ENCODE measurements around the gene GIT1. TPM values are rescaled to one million over a fixed set of nuclear protein-coding genes. Genes with fewer than 3 reads are reported as not detected.

Gene GIT1
- total and polyA plus RNA-seq, 2 of the 13 experiments (the other 11 are each of a cell fraction or from before 2014, with no cell fraction given) = 14.2 to 30.8 TPM

DNA sequence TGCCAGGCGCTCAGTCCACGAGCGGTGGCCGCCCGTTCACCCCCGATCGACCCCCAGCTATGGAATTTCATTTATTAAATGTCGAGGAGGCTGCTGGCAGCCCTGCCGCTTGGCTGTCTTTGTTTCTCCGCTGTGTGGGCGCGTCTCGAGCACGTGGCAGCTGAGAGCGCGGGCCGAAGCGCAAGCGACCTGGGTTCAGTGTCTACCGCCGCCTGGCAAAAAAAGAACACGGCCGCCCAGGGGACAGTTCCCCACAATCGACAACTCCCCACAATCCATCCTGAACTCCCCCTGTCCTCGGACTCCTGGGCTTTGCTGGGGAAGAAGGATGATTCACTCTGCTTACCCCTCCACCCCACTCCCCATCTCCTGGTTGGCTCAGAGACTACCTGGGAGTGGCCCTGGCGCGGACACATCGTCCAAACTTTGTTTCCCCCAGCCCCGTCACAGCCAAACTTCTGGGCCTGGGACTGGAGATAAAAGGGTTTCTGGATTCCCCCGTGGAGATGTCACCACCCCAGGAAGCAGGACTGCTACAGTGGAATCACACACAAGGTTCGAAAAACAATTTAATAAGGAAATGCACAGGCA is 1.8 kb upstream of the GIT1 start (continued):
- TF ChIP-seq, protein P1, sequence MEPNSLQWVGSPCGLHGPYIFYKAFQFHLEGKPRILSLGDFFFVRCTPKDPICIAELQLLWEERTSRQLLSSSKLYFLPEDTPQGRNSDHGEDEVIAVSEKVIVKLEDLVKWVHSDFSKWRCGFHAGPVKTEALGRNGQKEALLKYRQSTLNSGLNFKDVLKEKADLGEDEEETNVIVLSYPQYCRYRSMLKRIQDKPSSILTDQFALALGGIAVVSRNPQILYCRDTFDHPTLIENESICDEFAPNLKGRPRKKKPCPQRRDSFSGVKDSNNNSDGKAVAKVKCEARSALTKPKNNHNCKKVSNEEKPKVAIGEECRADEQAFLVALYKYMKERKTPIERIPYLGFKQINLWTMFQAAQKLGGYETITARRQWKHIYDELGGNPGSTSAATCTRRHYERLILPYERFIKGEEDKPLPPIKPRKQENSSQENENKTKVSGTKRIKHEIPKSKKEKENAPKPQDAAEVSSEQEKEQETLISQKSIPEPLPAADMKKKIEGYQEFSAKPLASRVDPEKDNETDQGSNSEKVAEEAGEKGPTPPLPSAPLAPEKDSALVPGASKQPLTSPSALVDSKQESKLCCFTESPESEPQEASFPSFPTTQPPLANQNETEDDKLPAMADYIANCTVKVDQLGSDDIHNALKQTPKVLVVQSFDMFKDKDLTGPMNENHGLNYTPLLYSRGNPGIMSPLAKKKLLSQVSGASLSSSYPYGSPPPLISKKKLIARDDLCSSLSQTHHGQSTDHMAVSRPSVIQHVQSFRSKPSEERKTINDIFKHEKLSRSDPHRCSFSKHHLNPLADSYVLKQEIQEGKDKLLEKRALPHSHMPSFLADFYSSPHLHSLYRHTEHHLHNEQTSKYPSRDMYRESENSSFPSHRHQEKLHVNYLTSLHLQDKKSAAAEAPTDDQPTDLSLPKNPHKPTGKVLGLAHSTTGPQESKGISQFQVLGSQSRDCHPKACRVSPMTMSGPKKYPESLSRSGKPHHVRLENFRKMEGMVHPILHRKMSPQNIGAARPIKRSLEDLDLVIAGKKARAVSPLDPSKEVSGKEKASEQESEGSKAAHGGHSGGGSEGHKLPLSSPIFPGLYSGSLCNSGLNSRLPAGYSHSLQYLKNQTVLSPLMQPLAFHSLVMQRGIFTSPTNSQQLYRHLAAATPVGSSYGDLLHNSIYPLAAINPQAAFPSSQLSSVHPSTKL (CRISPR knock-in tag; IDR thresholded peaks at IDR 0.05) = 0 out of 2 replicates have a peak, but pooled peaks have one; percentile 13
- TF ChIP-seq DMAP1 (CRISPR knock-in tag; IDR thresholded peaks at IDR 0.05) (peak; percentile 77), ZNF280B (CRISPR knock-in tag; IDR thresholded peaks at IDR 0.05; ENCODE audit: borderline replicate concordance) (no peak), KMT2B (CRISPR knock-in tag; IDR thresholded peaks at IDR 0.05) (peak; percentile 35), ZNF749 (CRISPR knock-in tag; IDR thresholded peaks at IDR 0.05; ENCODE audit: borderline replicate concordance) (0 out of 2 replicates have a peak, but pooled peaks have one; percentile 8), ZBTB7A (CRISPR knock-in tag; IDR thresholded peaks at IDR 0.05) (no peak), NKX3-1 (CRISPR knock-in tag; IDR thresholded peaks at IDR 0.05) (no peak), ZNF569 (CRISPR knock-in tag; IDR thresholded peaks at IDR 0.05; ENCODE audit: borderline replicate concordance) (no peak), ZNF678 (CRISPR knock-in tag; IDR thresholded peaks at IDR 0.05) (no peak), ZNF646 (CRISPR knock-in tag; IDR thresholded peaks at IDR 0.05) (0 out of 2 replicates have a peak, but pooled peaks have one; percentile 41), IRX3 (CRISPR knock-in tag; IDR thresholded peaks at IDR 0.05; ENCODE audit: borderline replicate concordance, low read depth) (peak; percentile 71; the same call in 1 of the 2 replicates), SOX13 (IDR thresholded peaks at IDR 0.05) (no peak), SOX13 (CRISPR knock-in tag; conservative IDR thresholded peaks at IDR 0.05 in 1 of 2, IDR thresholded peaks at IDR 0.05 in 1 of 2) (no peak), ZNF607 (CRISPR knock-in tag; IDR thresholded peaks at IDR 0.05; ENCODE audit: borderline replicate concordance) (peak; percentile 23; the same call in 1 of the 2 replicates), ZFP36L1 (CRISPR knock-in tag; IDR thresholded peaks at IDR 0.05) (no peak)
- TF ChIP-seq, protein P2, sequence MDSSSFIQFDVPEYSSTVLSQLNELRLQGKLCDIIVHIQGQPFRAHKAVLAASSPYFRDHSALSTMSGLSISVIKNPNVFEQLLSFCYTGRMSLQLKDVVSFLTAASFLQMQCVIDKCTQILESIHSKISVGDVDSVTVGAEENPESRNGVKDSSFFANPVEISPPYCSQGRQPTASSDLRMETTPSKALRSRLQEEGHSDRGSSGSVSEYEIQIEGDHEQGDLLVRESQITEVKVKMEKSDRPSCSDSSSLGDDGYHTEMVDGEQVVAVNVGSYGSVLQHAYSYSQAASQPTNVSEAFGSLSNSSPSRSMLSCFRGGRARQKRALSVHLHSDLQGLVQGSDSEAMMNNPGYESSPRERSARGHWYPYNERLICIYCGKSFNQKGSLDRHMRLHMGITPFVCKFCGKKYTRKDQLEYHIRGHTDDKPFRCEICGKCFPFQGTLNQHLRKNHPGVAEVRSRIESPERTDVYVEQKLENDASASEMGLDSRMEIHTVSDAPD (CRISPR knock-in tag; IDR thresholded peaks at IDR 0.05) = no peak; the same call in 1 of the 2 replicates
